Colonic mucosa (tissue), 4 donors: ENCODE data around the gene KLF15. TPM values are rescaled to one million over a fixed set of nuclear protein-coding genes. Genes with fewer than 3 reads are reported as not detected.

Experiments used
- DNase-seq: peaks from one replicate; pipeline ENCODE4 v3.0.0-alpha.2; 2020
- H3K27ac ChIP-seq: fragments of 200-600 bp; one replicate; pipeline ENCODE4 v1.8.0; 2021
- H3K27me3 ChIP-seq: fragments of 200-600 bp; one replicate; pipeline ENCODE4 v1.8.0; 2021
- H3K36me3 ChIP-seq: fragments of 200-600 bp; one replicate; pipeline ENCODE4 v1.8.0; 2021
- H3K4me1 ChIP-seq: fragments of 200-600 bp; one replicate; pipeline ENCODE4 v1.8.0; 2021; ENCODE audit warnings: mild to moderate bottlenecking
- H3K4me3 ChIP-seq: fragments of 200-600 bp; one replicate; pipeline ENCODE4 v1.8.0; 2021
- H3K9ac ChIP-seq, 2 donors: one replicate each; pipeline ENCODE4 v1.7.0; 2013; ENCODE audit warnings: control low read depth in 2 of 2, low read depth in 2 of 2, low read length in 2 of 2
- H3K9me3 ChIP-seq: fragments of 200-600 bp; one replicate; pipeline ENCODE4 v1.8.0; 2021
- CTCF ChIP-seq: fragments of 200-600 bp; IDR thresholded peaks from one replicate; pipeline ENCODE4 v1.8.0; 2022; ENCODE audit warnings: antibody characterized with exemption, mild to moderate bottlenecking
- intact Hi-C: fragments of 100-400 bp; cut with DNase I; formaldehyde crosslinking; loops from one replicate; pipeline ENCODE4 v1.14.1; 2022
- total RNA-seq, 2 donors: library from RNA; stranded (reverse); fragmentation: NEBNext Ultra II Directional in 1 of 2; extraction: Animal tissue kit (Norgen Biotek cat#: 25700) in 1 of 2; gene quantifications; one replicate each; pipeline ENCODE4 v1.2.1, GENCODE V29; 2021
- donor health status: healthy.
- donor health status: DM: no; HTN: no; CAD: no.
- donor health status: DM: no; HTN: no; CAD: no.

The KLF15 gene
- total RNA-seq, 2 donors from 2014 or later: 0.66 to 1.9 TPM

- H3K9ac ChIP-seq: no peak overlapping the region
- TF ChIP-seq CTCF: no peak
- no peak for DNase-seq
- intact Hi-C loops: no loop called here
- no peaks in the 10 kb centered on the region for H3K36me3 ChIP-seq
- no peak overlapping the region for H3K4me3 ChIP-seq
- H3K27me3 ChIP-seq: peaks cover 4% of the 10 kb centered on the region
- no peak overlapping the region for H3K27ac ChIP-seq
- no peaks in the 10 kb centered on the region for H3K9me3 ChIP-seq
- peaks cover 4% of the 10 kb centered on the region for H3K4me1 ChIP-seq
Measured at GRCh38 chr3:126351086-126351770, 6.0 kb downstream of the KLF15 start.

- H3K4me1 ChIP-seq: no peaks in the 10 kb centered on the region
- intact Hi-C loops: no loop called here
- no peak overlapping the region for H3K9ac ChIP-seq
Measured at GRCh38 chr3:126350502-126351085, 6.6 kb downstream of the KLF15 start.

GRCh38 chr3:126349611-126350501, 7.4 kb downstream of the KLF15 start:
- H3K27me3 ChIP-seq: no peaks in the 10 kb centered on the region
- intact Hi-C loops: no loop called here
- no peak for DNase-seq
- H3K36me3 ChIP-seq: no peaks in the 10 kb centered on the region
- H3K4me3 ChIP-seq: no peak overlapping the region
- no peak overlapping the region for H3K27ac ChIP-seq
- H3K9me3 ChIP-seq: no peaks in the 10 kb centered on the region
- TF ChIP-seq CTCF: no peak
- no peak overlapping the region for H3K9ac ChIP-seq
- no peaks in the 10 kb centered on the region for H3K4me1 ChIP-seq

More at GRCh38 chr3:126350502-126351085, 6.6 kb downstream of the KLF15 start:
- Histone ChIP-seq H3K4me3 (no peak overlapping the region), H3K9me3 (no peaks in the 10 kb centered on the region), H3K36me3 (no peaks in the 10 kb centered on the region), H3K27me3 (no peaks in the 10 kb centered on the region), H3K27ac (no peak overlapping the region)
- no peak for DNase-seq
- no peak for TF ChIP-seq CTCF

- no peaks in the 10 kb centered on the region for H3K4me1 ChIP-seq
- H3K4me3 ChIP-seq: no peak overlapping the region
- no peaks in the 10 kb centered on the region for H3K36me3 ChIP-seq
- no peaks in the 10 kb centered on the region for H3K27me3 ChIP-seq
- no peak for DNase-seq
- no peak overlapping the region for H3K9ac ChIP-seq
- no peak for TF ChIP-seq CTCF
- no peak overlapping the region for H3K27ac ChIP-seq
- intact Hi-C loops: no loop called here
- H3K9me3 ChIP-seq: no peaks in the 10 kb centered on the region
Measured at GRCh38 chr3:126349071-126349470, 8.1 kb downstream of the KLF15 start.

- no peak overlapping the region for H3K9ac ChIP-seq
- no peak overlapping the region for H3K4me3 ChIP-seq
- H3K27me3 ChIP-seq: no peaks in the 10 kb centered on the region
- H3K27ac ChIP-seq: no peak overlapping the region
- no peak for TF ChIP-seq CTCF
- peak; percentile 5 for DNase-seq
- no peaks in the 10 kb centered on the region for H3K9me3 ChIP-seq
- intact Hi-C loops: no loop called here
- H3K36me3 ChIP-seq: no peaks in the 10 kb centered on the region
- H3K4me1 ChIP-seq: no peaks in the 10 kb centered on the region
Measured at GRCh38 chr3:126348308-126348920, 8.8 kb downstream of the KLF15 start.
